ENCODE measurements around the gene GLYATL1. TPM values are rescaled to one million over a fixed set of nuclear protein-coding genes. Genes with fewer than 3 reads are reported as not detected.

GLYATL1 gene
- total RNA-seq, 1 experiment from 2014 or later = 5.4 TPM

- no peak for TF ChIP-seq HMGXB4 (CRISPR knock-in tag; IDR thresholded peaks at IDR 0.05)
- no peak for TF ChIP-seq ZNF232 (CRISPR knock-in tag; IDR thresholded peaks at IDR 0.05)
Observed at GRCh38 chr11:58928691-58929090, 10.6 kb upstream of the GLYATL1 start (continued).

GRCh38 chr11:58930926-58931325, 8.4 kb upstream of the GLYATL1 start:
- TF ChIP-seq ELF4 (CRISPR knock-in tag; IDR thresholded peaks at IDR 0.05; ENCODE audit: low read depth) (no peak), TCF7 (CRISPR knock-in tag; IDR thresholded peaks at IDR 0.05; ENCODE audit: low read depth) (no peak), NR1H2 (CRISPR knock-in tag; IDR thresholded peaks at IDR 0.05) (no peak), OVOL2 (CRISPR knock-in tag; IDR thresholded peaks at IDR 0.05; ENCODE audit: borderline replicate concordance) (no peak), ZNF232 (CRISPR knock-in tag; IDR thresholded peaks at IDR 0.05) (no peak), CTCF (IDR thresholded peaks at IDR 0.05) (no peak), MYBL2 (CRISPR knock-in tag; IDR thresholded peaks at IDR 0.05) (no peak), TEAD4 (CRISPR knock-in tag; IDR thresholded peaks at IDR 0.05) (no peak)
- CTCF ChIA-PET = no interaction called here
- no peaks in the 10 kb centered on the region for H3K9me3 Mint-ChIP-seq
- no peaks in the 10 kb centered on the region for H3K36me3 Mint-ChIP-seq
- no peak overlapping the region for H3K4me3 Mint-ChIP-seq
- POLR2A ChIA-PET = no interaction called here
- H3K27ac Mint-ChIP-seq = no peak overlapping the region
- DNase-seq (ENCODE audit: low spot score) (no peak), ATAC-seq (no peak)
- H3K4me1 Mint-ChIP-seq = peaks cover 30% of the 10 kb centered on the region
- no peaks in the 10 kb centered on the region for H3K27me3 Mint-ChIP-seq (ENCODE audit: low read depth)

GRCh38 chr11:58933661-58934060, 5.6 kb upstream of the GLYATL1 start:
- POLR2A ChIA-PET = no interaction called here
- H3K4me3 Mint-ChIP-seq = no peak overlapping the region
- CTCF ChIA-PET = no interaction called here
- ATAC-seq = no peak
- no peak for DNase-seq (ENCODE audit: low spot score)
- H3K36me3 Mint-ChIP-seq = no peaks in the 10 kb centered on the region
- no peak overlapping the region for H3K27ac Mint-ChIP-seq
- H3K9me3 Mint-ChIP-seq = no peaks in the 10 kb centered on the region
- H3K4me1 Mint-ChIP-seq = peaks cover 11% of the 10 kb centered on the region
- no peaks in the 10 kb centered on the region for H3K27me3 Mint-ChIP-seq (ENCODE audit: low read depth)
- TF ChIP-seq ZSCAN18 (CRISPR knock-in tag; IDR thresholded peaks at IDR 0.05) (no peak), NFATC4 (CRISPR knock-in tag; IDR thresholded peaks at IDR 0.05) (no peak), NR1H2 (CRISPR knock-in tag; IDR thresholded peaks at IDR 0.05) (no peak), ELF4 (CRISPR knock-in tag; IDR thresholded peaks at IDR 0.05; ENCODE audit: low read depth) (no peak), ZNF138 (CRISPR knock-in tag; conservative IDR thresholded peaks at IDR 0.05) (no peak), ZNF416 (CRISPR knock-in tag; IDR thresholded peaks at IDR 0.05) (no peak), ZNF281 (CRISPR knock-in tag; IDR thresholded peaks at IDR 0.05) (no peak), TP53 (CRISPR knock-in tag; IDR thresholded peaks at IDR 0.05) (no peak), AR (CRISPR knock-in tag; IDR thresholded peaks at IDR 0.05) (no peak), CBFB (CRISPR knock-in tag; IDR thresholded peaks at IDR 0.05; ENCODE audit: low read depth) (no peak), GABPB1 (CRISPR knock-in tag; IDR thresholded peaks at IDR 0.05) (no peak), OVOL2 (CRISPR knock-in tag; IDR thresholded peaks at IDR 0.05; ENCODE audit: borderline replicate concordance) (no peak), TCF7 (CRISPR knock-in tag; IDR thresholded peaks at IDR 0.05; ENCODE audit: low read depth) (no peak), GRHL2 (CRISPR knock-in tag; IDR thresholded peaks at IDR 0.05; ENCODE audit: insufficient replicate concordance, severe bottlenecking) (no peak), FOXP4 (CRISPR knock-in tag; IDR thresholded peaks at IDR 0.05) (no peak), SOX15 (CRISPR knock-in tag; IDR thresholded peaks at IDR 0.05) (no peak), ZNF423 (CRISPR knock-in tag; IDR thresholded peaks at IDR 0.05) (no peak)
